Mesendoderm (in vitro differentiated cells): ENCODE results near the gene CPEB4.

Source experiments
- DNase-seq: peaks from one replicate; pipeline ENCODE4 v3.0.0; 2013
- H2AK5ac ChIP-seq: 2 replicates; pipeline ENCODE4 v1.6.1; 2013; ENCODE audit warnings: low read length, inconsistent platforms
- H2BK120ac ChIP-seq: 2 replicates; pipeline ENCODE4 v1.6.1; 2013; ENCODE audit warnings: low read depth, mild to moderate bottlenecking, low read length, moderate library complexity, mixed read lengths
- H2BK15ac ChIP-seq: replicated peaks from 2 replicates; pipeline ENCODE4 v1.6.1; 2013; ENCODE audit warnings: low read depth, mild to moderate bottlenecking, moderate library complexity
- H2BK5ac ChIP-seq: 2 replicates; pipeline ENCODE4 v1.6.1; 2013; ENCODE audit warnings: low read length, inconsistent platforms
- H3K18ac ChIP-seq: 2 replicates; pipeline ENCODE4 v1.6.1; 2013; ENCODE audit warnings: mild to moderate bottlenecking, low read length, mixed read lengths
- H3K23ac ChIP-seq: one replicate; pipeline ENCODE4 v1.6.1; 2013; ENCODE audit warnings: low read length
- H3K27ac ChIP-seq: 2 replicates; pipeline ENCODE4 v1.5.1; 2013; ENCODE audit warnings: low read depth, mild to moderate bottlenecking, inconsistent platforms, low read length, moderate library complexity
- H3K27me3 ChIP-seq: 2 replicates; pipeline ENCODE4 v1.6.1; 2013; ENCODE audit warnings: low read length, control low read depth, mild to moderate bottlenecking, inconsistent platforms; ENCODE audit not compliant: insufficient read depth, poor library complexity
- H3K36me3 ChIP-seq: 2 replicates; pipeline ENCODE4 v1.6.1; 2013; ENCODE audit warnings: low read length, inconsistent platforms; ENCODE audit not compliant: control insufficient read depth, insufficient read depth
- H3K4ac ChIP-seq: one replicate; pipeline ENCODE4 v1.6.1; 2013; ENCODE audit warnings: low read depth, mild to moderate bottlenecking, low read length, moderate library complexity
- H3K4me1 ChIP-seq: 2 replicates; pipeline ENCODE4 v1.6.1; 2013; ENCODE audit warnings: low read depth, low read length, inconsistent platforms; ENCODE audit not compliant: control insufficient read depth
- H3K4me2 ChIP-seq: 2 replicates; pipeline ENCODE4 v1.6.1; 2013; ENCODE audit warnings: low read length
- H3K4me3 ChIP-seq: 2 replicates; pipeline ENCODE4 v1.5.1; 2013; ENCODE audit warnings: mild to moderate bottlenecking, low read length
- H3K56ac ChIP-seq: one replicate; pipeline ENCODE4 v1.6.1; 2013; ENCODE audit warnings: low read length
- H3K79me1 ChIP-seq: 2 replicates; pipeline ENCODE4 v1.6.1; 2013; ENCODE audit warnings: low read length, inconsistent platforms
- H3K79me2 ChIP-seq: 2 replicates; pipeline ENCODE4 v1.6.1; 2013; ENCODE audit warnings: mild to moderate bottlenecking, low read length; ENCODE audit not compliant: control insufficient read depth, insufficient read depth
- H3K9ac ChIP-seq: 2 replicates; pipeline ENCODE4 v1.6.1; 2013; ENCODE audit warnings: low read length, inconsistent platforms
- H4K5ac ChIP-seq: one replicate; pipeline ENCODE4 v1.6.1; 2013; ENCODE audit warnings: low read length
- H4K8ac ChIP-seq: one replicate; pipeline ENCODE4 v1.6.1; 2013; ENCODE audit warnings: low read depth, mild to moderate bottlenecking, control low read depth, low read length, moderate library complexity
- WGBS: extraction: QIAGEN DNeasy Blood & Tissue Kit; methylation state at CpG from one replicate; pipeline ENCODE4 v1.1.7; 2013; ENCODE audit warnings: low lambda C conversion rate, missing lambda C conversion rate; ENCODE audit not compliant: insufficient coverage; ENCODE audit errors: extremely low coverage; 5-methylcytosine and 5-hydroxymethylcytosine counted together

Gene CPEB4

GRCh38 chr5:173863359-173863758 is 24.8 kb upstream of the CPEB4 start:
- Histone ChIP-seq H2BK15ac (no peak overlapping the region), H3K4ac (no peak overlapping the region), H3K27me3 (no peaks in the 10 kb centered on the region), H3K4me3 (no peak overlapping the region), H3K23ac (no peak overlapping the region), H3K4me2 (no peak overlapping the region), H3K56ac (no peak overlapping the region), H2AK5ac (no peak overlapping the region), H3K18ac (no peak overlapping the region), H2BK5ac (no peak overlapping the region), H3K9ac (no peak overlapping the region), H3K79me2 (no peaks in the 10 kb centered on the region), H2BK120ac (no peak overlapping the region), H4K5ac (no peak overlapping the region), H3K27ac (no peak overlapping the region), H3K4me1 (peaks cover 5% of the 10 kb centered on the region), H3K79me1 (no peaks in the 10 kb centered on the region), H3K36me3 (no peaks in the 10 kb centered on the region), H4K8ac (no peak overlapping the region)
- DNase-seq, result no peak
- no CpG with 5 or more reads among the region's 3 CpGs for WGBS

GRCh38 chr5:173864126-173865050 is 23.8 kb upstream of the CPEB4 start:
- Histone ChIP-seq H3K4me3 (no peak overlapping the region), H3K27ac (no peak overlapping the region), H4K8ac (no peak overlapping the region), H3K27me3 (no peaks in the 10 kb centered on the region), H2BK5ac (no peak overlapping the region), H3K23ac (no peak overlapping the region), H3K79me2 (no peaks in the 10 kb centered on the region), H4K5ac (no peak overlapping the region), H2AK5ac (no peak overlapping the region), H3K9ac (no peak overlapping the region), H2BK15ac (no peak overlapping the region), H2BK120ac (no peak overlapping the region), H3K18ac (no peak overlapping the region), H3K36me3 (no peaks in the 10 kb centered on the region), H3K4me2 (no peak overlapping the region), H3K79me1 (no peaks in the 10 kb centered on the region), H3K56ac (no peak overlapping the region), H3K4me1 (peaks cover 5% of the 10 kb centered on the region), H3K4ac (no peak overlapping the region)
- DNase-seq, result no peak
- WGBS, result no CpG with 5 or more reads among the region's 10 CpGs

- WGBS, result no CpG with 5 or more reads among the region's 15 CpGs
- Histone ChIP-seq H2BK15ac (no peak overlapping the region), H2AK5ac (no peak overlapping the region), H4K5ac (no peak overlapping the region), H3K4me2 (no peak overlapping the region), H3K27ac (no peak overlapping the region), H3K4me3 (no peak overlapping the region), H3K56ac (no peak overlapping the region), H3K36me3 (no peaks in the 10 kb centered on the region), H3K18ac (no peak overlapping the region), H3K4ac (no peak overlapping the region), H4K8ac (no peak overlapping the region), H3K23ac (no peak overlapping the region), H3K4me1 (no peaks in the 10 kb centered on the region), H3K9ac (no peak overlapping the region), H2BK5ac (no peak overlapping the region), H3K79me1 (no peaks in the 10 kb centered on the region), H3K79me2 (no peaks in the 10 kb centered on the region), H3K27me3 (no peaks in the 10 kb centered on the region), H2BK120ac (no peak overlapping the region)
- DNase-seq, result no peak
Measured at GRCh38 chr5:173866243-173866857, 21.8 kb upstream of the CPEB4 start.

GRCh38 chr5:173866858-173867679 is 21.1 kb upstream of the CPEB4 start:
- Histone ChIP-seq H3K56ac (no peak overlapping the region), H3K18ac (no peak overlapping the region), H2BK120ac (no peak overlapping the region), H4K5ac (no peak overlapping the region), H3K9ac (no peak overlapping the region), H2AK5ac (no peak overlapping the region), H2BK5ac (no peak overlapping the region), H3K27me3 (no peaks in the 10 kb centered on the region), H3K4me2 (no peak overlapping the region), H3K79me2 (no peaks in the 10 kb centered on the region), H2BK15ac (no peak overlapping the region), H3K27ac (no peak overlapping the region), H3K4me3 (no peak overlapping the region), H3K4me1 (no peaks in the 10 kb centered on the region), H3K36me3 (no peaks in the 10 kb centered on the region), H4K8ac (no peak overlapping the region), H3K79me1 (no peaks in the 10 kb centered on the region), H3K4ac (no peak overlapping the region), H3K23ac (no peak overlapping the region)
- no CpG with 5 or more reads among the region's 17 CpGs for WGBS
- no peak for DNase-seq

- DNase-seq, result peak; percentile 87
- Histone ChIP-seq H2BK15ac (no peak overlapping the region), H3K27ac (no peak overlapping the region), H3K18ac (no peak overlapping the region), H2BK5ac (no peak overlapping the region), H3K4me1 (no peaks in the 10 kb centered on the region), H3K9ac (no peak overlapping the region), H2AK5ac (no peak overlapping the region), H3K4me2 (no peak overlapping the region), H3K4me3 (no peak overlapping the region), H3K23ac (no peak overlapping the region), H4K5ac (no peak overlapping the region), H3K4ac (no peak overlapping the region), H3K79me2 (no peaks in the 10 kb centered on the region), H3K27me3 (no peaks in the 10 kb centered on the region), H3K79me1 (no peaks in the 10 kb centered on the region), H3K36me3 (no peaks in the 10 kb centered on the region), H3K56ac (no peak overlapping the region), H2BK120ac (no peak overlapping the region), H4K8ac (no peak overlapping the region)
- no CpG with 5 or more reads among the region's 7 CpGs for WGBS
Measured at GRCh38 chr5:173868096-173868880, 19.9 kb upstream of the CPEB4 start.
